ENCODE results near the gene SETDB2.

The SETDB2 gene

DNA sequence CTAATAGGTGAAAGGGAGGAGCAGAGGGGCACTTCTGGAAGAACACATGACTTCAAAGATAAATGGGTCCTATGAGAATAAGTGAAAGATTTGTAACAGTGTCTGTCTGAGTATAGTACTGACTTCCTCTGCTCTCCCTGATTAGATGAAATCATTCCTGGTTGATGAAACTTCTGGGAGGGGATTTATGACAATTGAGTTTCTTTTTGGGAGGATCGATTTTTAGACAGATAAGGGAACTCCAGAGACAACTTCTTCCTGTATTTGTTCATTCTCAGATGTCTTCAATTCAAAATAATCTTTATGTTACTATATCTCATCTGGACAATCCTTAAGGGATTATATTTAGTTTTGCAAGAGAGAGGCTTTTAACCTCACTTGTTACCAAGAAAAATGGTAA is 20.0 kb downstream of the SETDB2 start:
- Histone ChIP-seq H3K27me3 (ENCODE audit: control insufficient read depth in 2 of 2, insufficient read depth in 2 of 2, low read length in 2 of 2) (no peaks in the 10 kb centered on the region), H3K4me3 (ENCODE audit: low read length in 2 of 2) (no peak overlapping the region), H3K27ac (ENCODE audit: low read depth in 2 of 2, low read length in 2 of 2) (no peak overlapping the region), H3K9me3 (ENCODE audit: control insufficient read depth in 2 of 2, low read length in 2 of 2) (peaks cover 3 to 6% of the 10 kb centered on the region in 2 donors), H3K9ac (ENCODE audit: low read depth in 1 of 2, low read length in 2 of 2) (no peak overlapping the region), H3K36me3 (ENCODE audit: control insufficient read depth in 2 of 2, insufficient read depth in 2 of 2, low read length in 2 of 2) (peaks cover 32% of the 10 kb centered on the region in 2 donors), H3K4me1 (ENCODE audit: control insufficient read depth in 2 of 2, insufficient read depth in 2 of 2, low read length in 2 of 2) (no peaks in the 10 kb centered on the region)

GRCh38 chr13:49464621-49465325 is 20.7 kb downstream of the SETDB2 start:
- no peak overlapping the region for H3K4me3 ChIP-seq (ENCODE audit: low read length in 2 of 2)
- no peak overlapping the region for H3K9ac ChIP-seq (ENCODE audit: low read depth in 1 of 2, low read length in 2 of 2)
- peaks cover 3 to 6% of the 10 kb centered on the region in 2 donors for H3K9me3 ChIP-seq (ENCODE audit: control insufficient read depth in 2 of 2, low read length in 2 of 2)
- H3K27ac ChIP-seq (ENCODE audit: low read depth in 2 of 2, low read length in 2 of 2) = no peak overlapping the region
- H3K36me3 ChIP-seq (ENCODE audit: control insufficient read depth in 2 of 2, insufficient read depth in 2 of 2, low read length in 2 of 2) = peaks cover 32 to 36% of the 10 kb centered on the region in 2 donors
- no peaks in the 10 kb centered on the region for H3K27me3 ChIP-seq (ENCODE audit: control insufficient read depth in 2 of 2, insufficient read depth in 2 of 2, low read length in 2 of 2)
- no peaks in the 10 kb centered on the region for H3K4me1 ChIP-seq (ENCODE audit: control insufficient read depth in 2 of 2, insufficient read depth in 2 of 2, low read length in 2 of 2)

- H3K27ac ChIP-seq (ENCODE audit: low read depth in 2 of 2, low read length in 2 of 2) = no peak overlapping the region
- no peak overlapping the region for H3K4me3 ChIP-seq (ENCODE audit: low read length in 2 of 2)
- no peak overlapping the region for H3K9ac ChIP-seq (ENCODE audit: low read depth in 1 of 2, low read length in 2 of 2)
- H3K4me1 ChIP-seq (ENCODE audit: control insufficient read depth in 2 of 2, insufficient read depth in 2 of 2, low read length in 2 of 2) = no peaks in the 10 kb centered on the region
- no peaks in the 10 kb centered on the region for H3K27me3 ChIP-seq (ENCODE audit: control insufficient read depth in 2 of 2, insufficient read depth in 2 of 2, low read length in 2 of 2)
- H3K36me3 ChIP-seq (ENCODE audit: control insufficient read depth in 2 of 2, insufficient read depth in 2 of 2, low read length in 2 of 2) = peaks cover 31 to 37% of the 10 kb centered on the region in 2 donors
- peaks cover 3 to 6% of the 10 kb centered on the region in 2 donors for H3K9me3 ChIP-seq (ENCODE audit: control insufficient read depth in 2 of 2, low read length in 2 of 2)
Measured at GRCh38 chr13:49466292-49466838, 22.3 kb downstream of the SETDB2 start.

GRCh38 chr13:49472186-49472585 is 28.1 kb downstream of the SETDB2 start:
- H3K4me1 ChIP-seq (ENCODE audit: control insufficient read depth in 2 of 2, insufficient read depth in 2 of 2, low read length in 2 of 2) = no peaks in the 10 kb centered on the region
- no peaks in the 10 kb centered on the region for H3K27me3 ChIP-seq (ENCODE audit: control insufficient read depth in 2 of 2, insufficient read depth in 2 of 2, low read length in 2 of 2)
- peaks cover 37 to 38% of the 10 kb centered on the region in 2 donors for H3K36me3 ChIP-seq (ENCODE audit: control insufficient read depth in 2 of 2, insufficient read depth in 2 of 2, low read length in 2 of 2)
- no peak overlapping the region for H3K4me3 ChIP-seq (ENCODE audit: low read length in 2 of 2)
- no peaks in the 10 kb centered on the region for H3K9me3 ChIP-seq (ENCODE audit: control insufficient read depth in 2 of 2, low read length in 2 of 2)
- no peak overlapping the region for H3K27ac ChIP-seq (ENCODE audit: low read depth in 2 of 2, low read length in 2 of 2)
- no peak overlapping the region for H3K9ac ChIP-seq (ENCODE audit: low read depth in 1 of 2, low read length in 2 of 2)

GRCh38 chr13:49476529-49476928 is 32.5 kb downstream of the SETDB2 start:
- no peaks in the 10 kb centered on the region for H3K27me3 ChIP-seq (ENCODE audit: control insufficient read depth in 2 of 2, insufficient read depth in 2 of 2, low read length in 2 of 2)
- no peak overlapping the region for H3K9ac ChIP-seq (ENCODE audit: low read depth in 1 of 2, low read length in 2 of 2)
- no peak overlapping the region for H3K4me3 ChIP-seq (ENCODE audit: low read length in 2 of 2)
- no peaks in the 10 kb centered on the region for H3K9me3 ChIP-seq (ENCODE audit: control insufficient read depth in 2 of 2, low read length in 2 of 2)
- H3K4me1 ChIP-seq (ENCODE audit: control insufficient read depth in 2 of 2, insufficient read depth in 2 of 2, low read length in 2 of 2) = no peaks in the 10 kb centered on the region
- H3K36me3 ChIP-seq (ENCODE audit: control insufficient read depth in 2 of 2, insufficient read depth in 2 of 2, low read length in 2 of 2) = peaks cover 40 to 49% of the 10 kb centered on the region in 2 donors
- no peak overlapping the region for H3K27ac ChIP-seq (ENCODE audit: low read depth in 2 of 2, low read length in 2 of 2)

DNA sequence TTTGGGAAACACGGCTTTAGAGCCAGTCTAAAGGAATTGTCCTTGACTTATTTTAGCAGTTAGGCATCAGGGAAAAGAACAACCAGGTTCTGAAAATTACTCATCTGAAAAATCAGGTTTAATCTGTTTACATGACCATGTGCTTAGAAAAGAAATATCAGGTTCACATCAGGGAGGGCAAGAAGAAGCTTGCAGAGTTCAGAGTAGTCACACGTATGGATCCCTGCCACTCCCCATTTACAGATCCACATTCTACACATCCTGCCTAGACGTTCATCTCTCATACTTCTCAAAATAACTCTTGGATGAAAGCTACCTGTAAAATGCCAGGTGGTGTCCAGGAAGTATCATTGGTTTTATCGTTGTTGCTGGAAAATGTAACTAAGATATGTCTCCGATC is 37.7 kb downstream of the SETDB2 start:
- H3K4me3 ChIP-seq (ENCODE audit: low read length in 2 of 2) = no peak overlapping the region
- peaks cover 28 to 47% of the 10 kb centered on the region in 2 donors for H3K36me3 ChIP-seq (ENCODE audit: control insufficient read depth in 2 of 2, insufficient read depth in 2 of 2, low read length in 2 of 2)
- no peak overlapping the region for H3K9ac ChIP-seq (ENCODE audit: low read depth in 1 of 2, low read length in 2 of 2)
- H3K9me3 ChIP-seq (ENCODE audit: control insufficient read depth in 2 of 2, low read length in 2 of 2) = no peaks in the 10 kb centered on the region
- no peaks in the 10 kb centered on the region for H3K4me1 ChIP-seq (ENCODE audit: control insufficient read depth in 2 of 2, insufficient read depth in 2 of 2, low read length in 2 of 2)
- no peaks in the 10 kb centered on the region for H3K27me3 ChIP-seq (ENCODE audit: control insufficient read depth in 2 of 2, insufficient read depth in 2 of 2, low read length in 2 of 2)
- H3K27ac ChIP-seq (ENCODE audit: low read depth in 2 of 2, low read length in 2 of 2) = no peak overlapping the region

DNA sequence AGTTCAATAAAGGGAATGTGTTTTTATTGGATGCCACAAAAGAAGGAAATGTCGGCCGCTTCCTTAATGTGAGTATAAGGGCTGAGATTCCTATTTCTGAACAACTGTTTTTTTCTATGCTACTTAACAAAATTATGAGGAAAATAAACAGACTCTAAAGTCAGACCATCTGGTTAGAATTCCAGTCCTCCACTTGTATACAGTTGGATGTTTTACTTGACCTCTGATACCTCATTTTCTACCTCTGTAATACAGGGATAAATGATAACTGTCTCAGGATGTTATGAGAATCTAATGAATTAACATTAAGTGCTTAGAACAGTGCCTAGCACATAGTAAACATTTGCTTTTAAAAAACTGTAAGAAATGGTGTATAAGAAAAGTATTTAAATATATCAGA is 44.5 kb downstream of the SETDB2 start:
- Histone ChIP-seq H3K4me1 (ENCODE audit: control insufficient read depth in 2 of 2, insufficient read depth in 2 of 2, low read length in 2 of 2) (no peaks in the 10 kb centered on the region), H3K9ac (ENCODE audit: low read depth in 1 of 2, low read length in 2 of 2) (no peak overlapping the region), H3K9me3 (ENCODE audit: control insufficient read depth in 2 of 2, low read length in 2 of 2) (no peaks in the 10 kb centered on the region), H3K4me3 (ENCODE audit: low read length in 2 of 2) (no peak overlapping the region), H3K27me3 (ENCODE audit: control insufficient read depth in 2 of 2, insufficient read depth in 2 of 2, low read length in 2 of 2) (no peaks in the 10 kb centered on the region), H3K36me3 (ENCODE audit: control insufficient read depth in 2 of 2, insufficient read depth in 2 of 2, low read length in 2 of 2) (peaks cover 6 to 23% of the 10 kb centered on the region in 2 donors), H3K27ac (ENCODE audit: low read depth in 2 of 2, low read length in 2 of 2) (no peak overlapping the region)

GRCh38 chr13:49494645-49495044 is 50.6 kb downstream of the SETDB2 start:
- H3K27ac ChIP-seq (ENCODE audit: low read depth in 2 of 2, low read length in 2 of 2) = peak overlapping the region in 1 of 2 donors; percentile 94

GRCh38 chr13:49495783-49496762 is 52.0 kb downstream of the SETDB2 start, which contains the start of gene PHF11:
Gene PHF11, plus strand, starts transcription at chr13:49495953. Its CDS starts 49 bp downstream, at chr13:49496002.
- H3K4me1 ChIP-seq (ENCODE audit: control insufficient read depth in 2 of 2, insufficient read depth in 2 of 2, low read length in 2 of 2) = no peaks in the 10 kb centered on the region

More at GRCh38 chr13:49494645-49495044, 50.6 kb downstream of the SETDB2 start:
- no peaks in the 10 kb centered on the region for H3K4me1 ChIP-seq (ENCODE audit: control insufficient read depth in 2 of 2, insufficient read depth in 2 of 2, low read length in 2 of 2)
- H3K9ac ChIP-seq (ENCODE audit: low read depth in 1 of 2, low read length in 2 of 2) = peak overlapping the region in 1 of 2 donors; percentile 79
- H3K4me3 ChIP-seq (ENCODE audit: low read length in 2 of 2) = peak overlapping the region; percentile 75 to 82
- no peaks in the 10 kb centered on the region for H3K9me3 ChIP-seq (ENCODE audit: control insufficient read depth in 2 of 2, low read length in 2 of 2)
- H3K36me3 ChIP-seq (ENCODE audit: control insufficient read depth in 2 of 2, insufficient read depth in 2 of 2, low read length in 2 of 2) = peaks cover 0 to 3% of the 10 kb centered on the region in 2 donors
- no peaks in the 10 kb centered on the region for H3K27me3 ChIP-seq (ENCODE audit: control insufficient read depth in 2 of 2, insufficient read depth in 2 of 2, low read length in 2 of 2)

More at GRCh38 chr13:49495783-49496762, 52.0 kb downstream of the SETDB2 start, which contains the start of gene PHF11:
- Histone ChIP-seq H3K27ac (ENCODE audit: low read depth in 2 of 2, low read length in 2 of 2) (peak within 1 kb of the TSS; percentile 88 to 94), H3K4me3 (ENCODE audit: low read length in 2 of 2) (peak within 1 kb of the TSS; percentile 75 to 82), H3K9ac (ENCODE audit: low read depth in 1 of 2, low read length in 2 of 2) (peak within 1 kb of the TSS; percentile 79 to 86), H3K27me3 (ENCODE audit: control insufficient read depth in 2 of 2, insufficient read depth in 2 of 2, low read length in 2 of 2) (no peaks in the 10 kb centered on the region), H3K36me3 (ENCODE audit: control insufficient read depth in 2 of 2, insufficient read depth in 2 of 2, low read length in 2 of 2) (peaks cover 3 to 5% of the 10 kb centered on the region in 2 donors), H3K9me3 (ENCODE audit: control insufficient read depth in 2 of 2, low read length in 2 of 2) (no peaks in the 10 kb centered on the region)

All from mucosa of rectum (tissue), 2 donors.